ENCODE results near the gene FANCI. TPM values are rescaled to one million over a fixed set of nuclear protein-coding genes. Genes with fewer than 3 reads are reported as not detected.
A peak's percentile ranks its signal among the peaks of the same experiment; 100 is the strongest.

The FANCI gene
- polyA plus RNA-seq, 6 donors from 2014 or later: 2.6 to 8.2 (median 5.1) TPM

DNA sequence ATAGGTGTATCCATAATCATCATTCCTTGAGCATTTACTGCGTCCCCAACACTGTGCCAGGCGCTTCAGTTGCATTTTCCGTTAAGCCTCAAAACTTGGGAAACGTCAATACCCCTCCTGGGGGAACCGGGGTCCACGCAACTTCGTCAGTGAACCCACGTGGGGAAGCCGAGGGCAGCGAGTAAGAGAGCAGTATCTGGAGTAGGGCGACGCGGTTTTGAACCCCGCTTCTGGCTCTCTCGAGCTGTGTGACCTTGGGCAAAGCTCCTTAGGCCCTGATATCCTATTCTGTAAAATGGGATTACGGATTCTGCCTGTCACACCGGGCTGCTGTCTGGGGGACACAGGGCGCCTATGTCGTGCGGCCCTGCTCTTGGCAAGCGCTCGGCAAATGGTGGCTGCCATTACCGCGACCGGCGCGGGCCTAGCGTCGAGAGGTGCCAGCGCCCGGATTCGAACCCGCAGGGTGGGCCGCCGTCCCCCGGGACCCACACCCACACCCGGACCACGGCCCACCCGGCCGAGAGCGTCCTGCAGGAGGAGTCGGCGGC lies 90.3 kb downstream of the FANCI start:
- Mint-ChIP-seq H3K27ac (peak overlapping the region; percentile 26 to 100 (median 44)), H3K36me3 (peaks cover 7 to 12% of the 10 kb centered on the region in 2 donors), H3K4me1 (peaks cover 32 to 56% (median 44%) of the 10 kb centered on the region in 3 donors), H3K4me3 (peak overlapping the region; percentile 73 to 95 (median 86)), H3K9me3 (peaks cover 0 to 6% (median 4%) of the 10 kb centered on the region in 7 donors), H3K27me3 (peaks cover 0 to 7% (median 5%) of the 10 kb centered on the region in 3 donors)
- ATAC-seq (ENCODE audit: low read depth in 2 of 2) (no peak), DNase-seq (no peak)

DNA sequence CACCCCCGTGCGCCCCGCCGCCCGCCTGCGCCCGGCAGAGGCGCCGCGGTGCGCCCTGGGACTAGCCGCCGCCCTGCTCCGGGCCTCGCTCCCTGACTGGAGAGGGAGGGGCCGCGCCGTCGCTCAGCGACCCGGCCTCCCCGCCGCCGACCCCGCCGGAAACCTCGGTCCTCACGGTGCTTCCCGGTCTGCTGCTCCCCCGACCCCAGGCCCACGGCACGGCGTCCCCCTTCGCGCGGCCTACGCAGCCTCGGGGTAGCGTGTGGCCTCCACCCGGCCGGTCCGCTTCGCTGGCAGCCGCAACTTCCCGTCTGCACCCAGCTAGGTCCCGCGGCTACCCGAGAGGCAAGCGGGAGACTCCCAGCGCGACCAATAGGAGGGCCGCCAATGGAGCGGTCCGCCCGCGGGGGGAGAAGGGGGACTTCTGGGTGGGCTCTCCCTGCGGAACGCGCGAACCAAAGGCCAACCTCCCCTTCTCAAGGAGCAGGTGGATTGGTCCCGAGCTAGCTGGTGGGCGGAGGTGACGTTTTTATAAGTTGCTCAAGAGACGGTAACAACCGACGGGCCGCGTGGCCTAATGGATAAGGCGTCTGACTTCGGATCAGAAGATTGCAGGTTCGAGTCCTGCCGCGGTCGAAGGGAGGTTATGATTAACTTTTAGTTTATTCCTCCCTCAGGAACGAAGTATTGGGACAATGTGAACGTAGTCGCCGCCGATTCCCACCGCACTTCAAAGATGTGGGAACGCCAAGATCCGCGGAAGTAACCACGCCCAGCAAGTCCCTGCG lies 90.9 kb downstream of the FANCI start, which contains the start of gene POLG:
Gene POLG (minus strand): TSS at position 315 of the 788 bp plus-strand sequence. CDS start 1,070 bp downstream, outside the sequence.
- H3K4me1 Mint-ChIP-seq: peaks cover 32 to 50% (median 44%) of the 10 kb centered on the region in 3 donors
- DNase-seq: peak; percentile 100
- peaks cover 7 to 12% of the 10 kb centered on the region in 2 donors for H3K36me3 Mint-ChIP-seq
- H3K27me3 Mint-ChIP-seq: peaks cover 0 to 7% (median 5%) of the 10 kb centered on the region in 3 donors
- peak within 1 kb of the TSS; percentile 92 to 100 (median 100) for H3K27ac Mint-ChIP-seq
- H3K9me3 Mint-ChIP-seq: peaks cover 0 to 6% (median 4%) of the 10 kb centered on the region in 7 donors
- peak within 1 kb of the TSS; percentile 85 to 97 (median 94) for H3K4me3 Mint-ChIP-seq
- peak; percentile 88 for ATAC-seq (ENCODE audit: low read depth in 2 of 2)

DNA sequence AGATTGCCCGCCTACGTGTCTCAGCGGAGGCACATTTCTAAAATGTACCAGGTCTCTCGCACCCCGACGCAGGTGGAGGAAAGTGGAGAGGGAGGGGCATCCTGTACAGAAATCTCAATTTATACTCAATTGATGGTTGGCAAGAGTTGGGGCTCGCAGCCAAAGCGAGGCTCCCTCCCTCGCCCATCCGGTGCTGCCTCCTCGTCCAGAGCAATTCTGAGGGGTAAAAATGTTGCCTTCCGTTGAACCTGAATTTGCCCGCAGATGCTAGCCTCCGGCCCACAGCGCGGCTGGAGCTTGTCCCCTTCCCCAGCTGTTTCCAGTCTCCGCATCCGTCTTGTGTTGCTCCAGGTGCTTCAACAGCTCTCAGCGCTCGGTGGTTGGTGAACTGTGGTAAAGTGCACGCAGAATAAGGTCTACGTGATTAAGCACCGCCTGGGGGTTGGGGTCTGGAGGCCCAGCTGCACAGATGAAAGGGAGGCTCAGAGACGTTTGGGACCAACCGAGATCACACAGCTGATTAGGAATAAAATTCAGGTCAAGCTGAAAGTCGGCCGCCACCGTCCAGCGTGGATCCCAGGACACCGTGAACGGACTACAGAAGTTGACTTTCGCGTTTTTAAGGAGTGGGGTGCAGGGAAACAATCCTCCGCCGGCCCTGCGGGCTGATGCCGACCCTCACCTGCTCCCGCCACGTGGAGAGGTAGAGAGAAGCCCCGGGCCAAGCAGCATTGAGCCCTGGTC lies 91.7 kb downstream of the FANCI start:
- H3K9me3 Mint-ChIP-seq: peaks cover 0 to 6% (median 4%) of the 10 kb centered on the region in 7 donors
- H3K4me1 Mint-ChIP-seq: peaks cover 28 to 46% (median 38%) of the 10 kb centered on the region in 3 donors
- ATAC-seq (ENCODE audit: low read depth in 2 of 2) (peak; percentile 7), DNase-seq (peak; percentile 42)
- peak overlapping the region; percentile 85 to 97 (median 94) for H3K4me3 Mint-ChIP-seq
- peaks cover 7 to 8% of the 10 kb centered on the region in 2 donors for H3K36me3 Mint-ChIP-seq
- H3K27me3 Mint-ChIP-seq: peaks cover 0 to 7% (median 5%) of the 10 kb centered on the region in 3 donors
- H3K27ac Mint-ChIP-seq: peak overlapping the region; percentile 92 to 100 (median 100)

DNA sequence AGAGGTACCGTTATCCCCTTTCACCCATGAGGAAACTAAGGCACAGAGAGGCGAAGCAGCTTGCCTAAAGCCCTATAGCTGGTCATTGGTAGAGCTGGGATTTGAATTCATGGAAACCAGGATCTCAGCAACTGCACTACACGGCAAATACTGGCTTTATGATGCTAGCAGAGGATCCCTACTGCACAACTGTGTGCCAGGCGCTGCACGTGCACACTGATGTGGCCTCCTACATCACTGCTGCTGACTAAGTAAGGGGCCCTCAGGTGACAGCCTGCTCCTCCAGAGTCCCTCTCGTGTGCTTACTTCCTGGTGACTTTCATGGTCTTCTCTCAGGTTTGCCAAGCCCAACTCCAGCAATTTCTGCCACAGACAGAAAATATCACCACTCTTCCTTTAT lies 94.3 kb downstream of the FANCI start:
- Mint-ChIP-seq H3K27ac (no peak overlapping the region), H3K4me3 (peak overlapping the region in 1 of 8 donors; percentile 95), H3K4me1 (peaks cover 11 to 23% (median 13%) of the 10 kb centered on the region in 3 donors), H3K9me3 (peaks cover 0 to 6% (median 4%) of the 10 kb centered on the region in 7 donors), H3K36me3 (peaks cover 5 to 7% of the 10 kb centered on the region in 2 donors), H3K27me3 (peaks cover under 1 to 11% (median 5%) of the 10 kb centered on the region in 3 donors)
- DNase-seq: no peak
- ATAC-seq (ENCODE audit: low read depth in 2 of 2): no peak

DNA sequence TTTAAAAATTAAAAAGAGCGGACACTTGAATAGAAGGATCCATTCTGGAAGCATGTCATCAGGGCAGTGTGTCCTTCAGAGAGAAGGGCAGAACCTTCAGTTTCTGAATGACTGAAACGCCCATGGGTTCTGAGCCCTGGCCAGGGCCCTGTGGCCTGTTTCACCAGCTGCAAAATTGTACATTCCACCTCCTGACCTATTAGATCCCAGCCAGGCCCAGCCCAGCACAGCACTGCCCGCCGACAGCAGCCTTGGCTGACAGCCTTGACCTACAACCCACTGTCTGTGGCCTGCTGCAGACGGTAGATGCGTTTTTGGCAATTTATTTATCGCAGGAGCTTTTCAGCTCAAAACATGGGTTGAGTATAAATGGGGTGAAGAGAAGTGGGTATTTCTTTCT lies 96.8 kb downstream of the FANCI start:
- H3K36me3 Mint-ChIP-seq: no peaks in the 10 kb centered on the region
- H3K9me3 Mint-ChIP-seq: no peaks in the 10 kb centered on the region
- ATAC-seq (ENCODE audit: low read depth in 2 of 2) (no peak), DNase-seq (no peak)
- H3K27me3 Mint-ChIP-seq: peaks cover 7 to 19% (median 16%) of the 10 kb centered on the region in 3 donors
- no peak overlapping the region for H3K27ac Mint-ChIP-seq
- H3K4me3 Mint-ChIP-seq: no peak overlapping the region
- H3K4me1 Mint-ChIP-seq: peaks cover 1 to 14% (median 2%) of the 10 kb centered on the region in 3 donors

DNA sequence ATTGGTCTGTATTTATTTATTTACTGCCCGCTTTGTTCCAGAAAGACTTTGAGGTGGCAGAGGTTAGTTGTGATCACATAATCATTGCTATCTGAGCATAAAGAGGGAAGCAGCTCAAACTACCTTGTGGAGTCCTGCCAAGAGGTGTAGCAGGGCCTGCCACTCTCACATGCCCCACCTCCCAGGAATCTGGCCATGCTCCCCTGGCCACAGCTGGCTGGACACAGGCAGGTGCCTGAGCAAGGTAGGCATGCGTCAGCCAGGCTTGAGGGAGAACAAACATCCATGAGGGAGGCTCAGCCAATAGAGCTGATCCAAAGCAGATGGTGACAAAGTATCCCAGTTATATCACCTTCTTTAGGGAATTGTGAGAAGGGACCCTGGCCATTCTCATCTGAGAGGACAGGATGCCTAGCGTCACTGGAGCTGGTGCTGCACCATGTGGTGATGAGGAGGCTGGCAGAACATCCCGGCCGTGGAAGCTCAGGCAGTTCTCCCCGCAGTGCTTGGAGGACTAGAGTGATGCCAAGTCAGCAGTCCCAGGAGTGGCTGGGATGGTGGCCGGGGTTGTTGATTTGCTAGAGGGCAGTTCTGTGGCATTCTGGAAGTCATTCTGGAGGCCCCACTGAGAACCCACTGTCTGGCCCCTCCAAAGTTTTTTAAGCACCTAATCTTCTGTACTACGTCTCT lies 97.7 kb downstream of the FANCI start:
- H3K36me3 Mint-ChIP-seq: no peaks in the 10 kb centered on the region
- peaks cover 0 to 11% (median 0%) of the 10 kb centered on the region in 3 donors for H3K4me1 Mint-ChIP-seq
- H3K27me3 Mint-ChIP-seq: peaks cover 7 to 25% (median 16%) of the 10 kb centered on the region in 3 donors
- no peak overlapping the region for H3K4me3 Mint-ChIP-seq
- ATAC-seq (ENCODE audit: low read depth in 2 of 2): no peak
- H3K27ac Mint-ChIP-seq: no peak overlapping the region
- H3K9me3 Mint-ChIP-seq: no peaks in the 10 kb centered on the region
- DNase-seq: no peak

DNA sequence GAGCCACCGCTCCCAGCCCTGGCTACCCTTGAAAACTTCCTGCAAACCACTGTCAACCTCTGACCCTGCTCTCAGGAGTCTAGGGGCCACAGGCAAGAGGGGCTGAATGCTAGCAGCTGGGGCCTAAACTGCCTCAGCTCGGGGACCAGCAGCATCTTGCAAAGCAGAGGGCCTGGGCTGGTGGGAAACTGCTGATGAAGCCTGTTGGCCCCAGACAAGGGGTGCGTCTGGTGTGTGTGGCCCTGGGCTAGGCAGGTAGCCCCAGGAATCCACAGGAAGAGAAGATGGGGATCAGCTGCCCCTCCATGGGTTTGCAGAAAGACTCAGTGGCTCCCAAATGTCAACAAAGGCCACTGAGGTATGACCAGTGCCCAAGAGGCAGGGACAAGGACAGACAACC lies 99.1 kb downstream of the FANCI start:
- peaks cover 7 to 25% (median 16%) of the 10 kb centered on the region in 3 donors for H3K27me3 Mint-ChIP-seq
- H3K4me3 Mint-ChIP-seq: no peak overlapping the region
- no peak for DNase-seq
- H3K4me1 Mint-ChIP-seq: peaks cover 0 to 3% (median 0%) of the 10 kb centered on the region in 3 donors
- H3K27ac Mint-ChIP-seq: no peak overlapping the region
- no peaks in the 10 kb centered on the region for H3K36me3 Mint-ChIP-seq
- no peak for ATAC-seq (ENCODE audit: low read depth in 2 of 2)
- H3K9me3 Mint-ChIP-seq: no peaks in the 10 kb centered on the region

DNA sequence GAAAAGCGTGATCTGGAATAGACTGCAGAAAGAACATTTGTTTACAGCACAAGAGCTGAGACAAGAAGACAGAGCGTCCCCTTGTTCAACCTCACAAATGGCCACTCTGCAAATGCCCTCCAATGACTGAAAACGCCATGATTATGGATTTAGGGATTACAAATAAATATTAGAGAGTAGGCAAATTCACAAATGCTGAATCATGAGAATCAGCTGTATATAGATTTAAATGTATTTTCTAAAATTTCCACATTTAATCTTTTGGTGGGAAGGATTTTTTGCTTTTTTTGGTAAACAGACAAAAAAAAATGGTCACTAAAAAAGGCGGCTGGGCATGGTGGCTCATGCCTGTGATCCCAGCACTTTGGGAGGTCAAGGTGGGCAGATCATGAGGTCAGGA lies 101.5 kb downstream of the FANCI start:
- Mint-ChIP-seq H3K4me1 (peaks cover 0 to under 1% (median 0%) of the 10 kb centered on the region in 3 donors), H3K9me3 (no peaks in the 10 kb centered on the region), H3K27ac (peak overlapping the region in 1 of 6 donors; percentile 36), H3K36me3 (no peaks in the 10 kb centered on the region), H3K27me3 (peaks cover 17 to 44% (median 34%) of the 10 kb centered on the region in 3 donors), H3K4me3 (no peak overlapping the region)
- DNase-seq: no peak
- no peak for ATAC-seq (ENCODE audit: low read depth in 2 of 2)

DNA sequence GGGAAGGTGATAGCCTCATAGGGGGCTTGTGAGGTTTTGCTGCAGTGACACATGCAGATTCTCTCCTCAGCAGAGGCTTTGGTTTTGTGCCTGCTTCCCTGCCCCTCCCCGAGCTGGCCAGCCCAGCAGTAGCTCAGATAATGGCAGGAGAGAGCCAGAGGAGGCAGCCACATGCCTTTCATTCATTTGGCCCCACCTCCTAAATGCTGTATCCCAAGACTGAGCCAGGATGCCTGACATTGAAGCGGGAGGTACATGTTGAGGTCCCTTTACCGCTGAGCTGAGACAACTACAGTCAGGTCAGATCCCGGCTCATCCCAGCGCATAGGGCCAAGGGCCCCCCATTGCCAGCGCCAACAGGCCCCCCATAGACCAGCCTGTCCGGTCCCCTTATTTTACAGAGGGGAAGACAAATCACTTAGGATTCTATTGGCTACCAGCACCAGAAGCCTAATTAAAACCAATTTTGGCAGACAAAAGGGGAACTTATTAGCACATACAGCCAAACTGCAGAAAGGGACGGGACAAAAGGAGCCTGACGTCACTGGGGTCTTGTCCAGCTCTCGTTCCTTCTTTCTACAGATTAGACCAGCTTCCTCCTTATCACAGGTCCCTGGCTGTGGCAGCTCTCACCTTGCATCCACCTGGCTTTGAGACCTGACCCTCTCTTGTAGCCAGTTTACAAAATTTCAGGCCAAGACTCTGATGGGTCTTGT lies 102.9 kb downstream of the FANCI start:
- ATAC-seq (ENCODE audit: low read depth in 2 of 2) (no peak), DNase-seq (no peak)
- H3K9me3 Mint-ChIP-seq: no peaks in the 10 kb centered on the region
- no peaks in the 10 kb centered on the region for H3K4me1 Mint-ChIP-seq
- H3K27me3 Mint-ChIP-seq: peaks cover 17 to 52% (median 42%) of the 10 kb centered on the region in 3 donors
- H3K36me3 Mint-ChIP-seq: no peaks in the 10 kb centered on the region
- no peak overlapping the region for H3K4me3 Mint-ChIP-seq
- no peak overlapping the region for H3K27ac Mint-ChIP-seq

DNA sequence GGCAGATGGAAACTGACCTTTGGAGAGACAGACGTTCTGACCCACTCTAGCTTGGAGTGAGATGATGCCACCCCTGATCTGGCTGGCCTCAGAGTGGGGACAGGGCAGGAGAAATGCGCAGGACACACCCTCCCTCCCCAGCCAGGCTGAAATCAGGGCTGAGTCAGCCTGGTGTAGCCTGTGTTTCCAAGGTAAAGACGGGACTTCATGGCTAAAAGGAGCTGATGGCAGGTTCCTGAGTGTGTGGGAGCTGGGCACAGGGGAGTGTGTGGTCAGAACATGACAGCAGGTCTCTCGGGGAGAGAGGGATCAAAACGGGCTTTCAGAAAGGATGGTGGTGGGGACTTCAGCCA lies 105.4 kb downstream of the FANCI start:
- DNase-seq (no peak), ATAC-seq (ENCODE audit: low read depth in 2 of 2) (no peak)
- no peaks in the 10 kb centered on the region for H3K9me3 Mint-ChIP-seq
- no peak overlapping the region for H3K4me3 Mint-ChIP-seq
- no peaks in the 10 kb centered on the region for H3K4me1 Mint-ChIP-seq
- H3K36me3 Mint-ChIP-seq: no peaks in the 10 kb centered on the region
- H3K27me3 Mint-ChIP-seq: peaks cover 32 to 65% (median 50%) of the 10 kb centered on the region in 3 donors
- H3K27ac Mint-ChIP-seq: peak overlapping the region in 1 of 6 donors; percentile 67

DNA sequence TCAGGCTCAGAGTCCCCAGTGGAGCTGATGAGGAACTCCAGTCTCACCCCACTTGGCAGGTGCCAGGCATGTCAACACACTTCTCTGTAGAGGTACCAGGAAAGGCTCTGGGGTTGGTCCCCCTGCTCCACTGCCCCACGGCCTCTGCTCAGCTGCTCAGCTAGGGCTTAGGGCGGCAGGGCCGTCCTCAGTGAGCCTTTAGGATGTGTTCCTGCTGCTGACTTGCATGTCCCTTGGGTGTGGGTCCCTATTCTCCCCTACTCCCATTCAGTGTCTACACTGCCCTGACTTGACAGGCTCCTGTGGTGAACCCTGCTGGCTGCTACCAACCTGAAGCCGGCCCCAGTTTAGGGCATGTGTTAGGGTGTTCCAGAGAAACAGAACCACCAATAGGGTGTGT lies 108.7 kb downstream of the FANCI start:
- Mint-ChIP-seq H3K36me3 (no peaks in the 10 kb centered on the region), H3K9me3 (no peaks in the 10 kb centered on the region), H3K27ac (no peak overlapping the region), H3K27me3 (peaks cover 52 to 80% (median 71%) of the 10 kb centered on the region in 3 donors), H3K4me3 (no peak overlapping the region), H3K4me1 (no peaks in the 10 kb centered on the region)
- DNase-seq (no peak), ATAC-seq (ENCODE audit: low read depth in 2 of 2) (no peak)

DNA sequence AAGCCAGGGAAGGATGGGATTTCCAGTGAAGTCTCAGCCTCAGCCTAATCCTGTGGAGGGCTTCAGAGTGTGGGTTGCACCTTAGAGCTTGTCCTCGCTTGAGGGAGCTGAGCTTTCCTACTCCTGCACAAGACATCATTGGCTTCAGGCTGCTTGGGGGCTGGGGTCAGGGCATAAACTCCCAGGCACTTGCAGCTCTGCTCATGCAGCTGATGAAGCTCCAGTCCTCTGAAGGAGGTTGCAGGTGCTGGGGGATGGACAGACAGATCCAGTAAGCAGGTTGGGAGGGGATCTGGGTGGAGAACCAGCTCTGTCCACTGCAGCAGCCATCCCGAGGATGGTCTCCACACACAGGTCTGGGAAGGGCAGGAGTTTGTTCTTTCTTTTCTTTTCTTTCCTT lies 110.2 kb downstream of the FANCI start:
- Mint-ChIP-seq H3K36me3 (no peaks in the 10 kb centered on the region), H3K27me3 (peaks cover 65 to 85% (median 76%) of the 10 kb centered on the region in 3 donors), H3K27ac (no peak overlapping the region), H3K9me3 (no peaks in the 10 kb centered on the region), H3K4me1 (peaks cover 0 to 7% (median 4%) of the 10 kb centered on the region in 3 donors), H3K4me3 (no peak overlapping the region)
- no peak for ATAC-seq (ENCODE audit: low read depth in 2 of 2)
- no peak for DNase-seq

All from naive B cell (primary cell).